Putamen (tissue), 1 donor: ENCODE measurements around the gene PRR14.
A peak's percentile ranks its signal among the peaks of the same experiment; 100 is the strongest.
"Not testable (repeated sequence)": the region's sequence is repeated elsewhere in the genome, so short reads cannot be mapped to it uniquely, and the experiment has no call there.

Experiments
- DNase-seq: peaks from one replicate; pipeline ENCODE4 v3.0.0-alpha.2; 2016; ENCODE audit warnings: low spot score

PRR14 gene

GRCh38 chr16:30632454-30632853 lies 18.3 kb upstream of the PRR14 start:
- DNase-seq: not testable (repeated sequence)

DNA sequence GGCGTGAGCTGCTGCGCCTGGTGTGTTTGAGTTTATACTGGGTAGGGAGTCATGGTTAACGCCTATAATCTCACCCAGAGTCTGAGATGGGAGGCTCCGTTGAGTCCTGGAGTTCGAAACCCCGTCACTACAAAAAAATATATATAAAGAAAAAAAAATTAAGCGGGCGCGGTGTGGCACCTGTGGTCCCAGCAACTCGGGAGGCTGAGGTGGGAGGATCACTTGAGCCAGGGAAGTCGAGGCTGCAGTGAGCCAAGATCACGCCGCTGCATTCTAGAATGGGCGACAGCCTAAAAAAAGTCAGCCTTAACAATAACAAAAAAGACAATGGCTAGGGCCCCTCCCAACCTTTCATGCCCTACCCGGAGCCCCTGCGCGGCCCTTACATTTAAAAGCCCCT lies 17.2 kb upstream of the PRR14 start:
- DNase-seq: no peak

DNA sequence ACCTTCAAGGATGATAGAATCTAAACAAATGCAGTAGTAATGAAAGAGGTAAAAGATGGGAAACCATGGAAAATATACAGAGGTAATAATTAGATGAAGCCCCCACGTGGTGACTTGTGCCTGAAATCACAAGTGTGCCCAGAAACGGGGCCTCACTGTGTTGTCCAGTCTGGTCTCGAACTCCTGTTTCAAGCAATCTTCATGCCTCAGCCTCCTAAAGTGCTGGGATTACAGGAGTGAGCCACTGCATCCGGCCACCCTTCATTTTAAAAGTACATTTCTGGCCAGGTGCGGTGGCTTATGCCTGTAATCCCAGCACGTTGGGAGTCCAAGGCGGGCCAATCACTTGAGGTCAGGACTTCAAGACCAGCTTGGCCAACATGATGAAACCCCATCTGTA lies 14.2 kb upstream of the PRR14 start:
- no peak for DNase-seq

DNA sequence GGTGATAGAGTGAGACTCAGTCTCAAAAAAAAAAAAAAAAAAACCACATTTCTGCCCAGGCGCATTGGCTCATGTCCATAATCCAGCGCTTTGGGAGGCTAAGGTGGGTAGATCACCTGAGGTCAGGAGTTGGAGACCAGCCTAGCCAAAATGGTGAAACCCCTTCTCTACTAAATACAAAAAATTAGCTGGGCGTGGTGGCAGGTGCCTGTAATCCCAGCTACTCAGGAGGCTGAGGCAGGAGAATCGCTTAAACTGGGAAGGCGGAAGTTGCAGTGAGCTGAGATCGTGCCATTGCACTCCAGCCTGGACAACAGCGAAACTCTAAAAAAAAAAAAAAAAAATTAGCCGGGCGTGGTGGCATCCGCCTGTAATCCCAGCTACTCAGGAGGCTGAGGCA lies 13.6 kb upstream of the PRR14 start:
- not testable (repeated sequence) for DNase-seq

DNA sequence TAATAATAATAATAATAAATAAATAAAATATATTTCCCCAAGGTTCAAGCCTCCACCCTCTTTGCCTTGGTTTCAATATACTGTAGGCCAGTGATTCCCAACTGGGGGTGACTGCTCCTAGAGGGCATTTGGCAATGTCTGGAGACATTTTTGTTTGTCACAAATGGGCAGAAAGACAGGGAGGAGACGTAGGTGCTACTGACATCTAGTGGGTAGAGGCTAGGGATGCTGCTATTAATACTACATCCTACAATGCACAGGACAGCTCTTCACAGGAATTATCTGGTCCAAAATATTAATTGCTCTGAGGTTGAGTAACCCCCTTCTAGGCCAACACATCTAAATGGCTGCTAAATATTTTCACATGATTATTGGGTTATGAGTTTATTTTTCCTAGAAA lies 12.8 kb upstream of the PRR14 start:
- no peak for DNase-seq

DNA sequence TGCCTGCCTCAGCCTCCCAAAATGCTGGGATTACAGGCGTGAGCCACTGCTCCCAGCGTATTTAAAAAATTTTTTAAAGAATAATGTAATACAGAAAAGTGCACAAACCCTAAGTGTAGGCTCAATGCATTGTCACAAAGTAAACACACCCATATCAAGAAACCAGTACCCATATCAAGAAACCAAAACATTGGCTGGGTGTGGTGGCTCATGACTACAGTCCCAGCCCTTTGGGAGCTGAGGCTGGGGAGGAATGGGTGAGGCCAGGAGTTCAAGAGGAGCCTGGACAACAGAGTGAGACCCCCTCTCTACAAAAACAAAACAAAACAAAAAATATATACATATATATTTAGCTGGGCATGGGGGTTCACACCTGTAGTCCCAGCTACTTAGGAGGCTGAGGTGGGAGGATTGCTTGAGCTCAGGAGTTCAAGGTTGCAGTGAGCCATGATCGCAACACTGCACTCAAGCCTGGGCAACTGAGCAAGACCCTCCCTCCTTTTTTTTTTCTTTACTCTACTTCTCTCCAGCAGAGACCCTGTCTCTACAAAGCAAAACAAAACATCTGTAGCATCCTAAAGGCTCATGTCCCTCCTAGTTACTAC lies 9.3 kb upstream of the PRR14 start:
- no peak for DNase-seq

DNA sequence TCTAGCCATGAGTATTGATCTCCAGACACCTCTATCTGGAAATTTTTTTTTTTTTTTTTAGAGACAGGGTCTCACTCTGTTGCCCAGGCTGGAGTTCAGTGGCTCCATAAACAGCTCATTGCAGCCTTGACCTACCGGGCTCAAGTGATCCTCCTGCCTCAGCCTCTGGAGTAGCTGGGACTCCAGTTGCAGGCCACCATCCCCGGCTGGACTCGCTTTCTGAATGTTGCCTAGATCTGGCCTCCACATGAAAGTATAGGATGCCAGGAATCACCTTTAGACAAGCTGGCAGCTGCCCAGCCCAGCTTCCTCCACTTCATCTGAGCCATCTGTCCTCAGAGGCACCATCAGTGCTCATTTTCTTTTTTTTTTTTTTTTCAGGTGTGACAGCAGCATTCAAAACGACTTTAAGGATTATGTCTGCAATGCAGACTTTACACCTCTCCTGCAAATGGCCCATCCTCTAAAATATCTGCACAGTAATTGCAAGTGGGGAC lies 6.4 kb upstream of the PRR14 start:
- no peak for DNase-seq

DNA sequence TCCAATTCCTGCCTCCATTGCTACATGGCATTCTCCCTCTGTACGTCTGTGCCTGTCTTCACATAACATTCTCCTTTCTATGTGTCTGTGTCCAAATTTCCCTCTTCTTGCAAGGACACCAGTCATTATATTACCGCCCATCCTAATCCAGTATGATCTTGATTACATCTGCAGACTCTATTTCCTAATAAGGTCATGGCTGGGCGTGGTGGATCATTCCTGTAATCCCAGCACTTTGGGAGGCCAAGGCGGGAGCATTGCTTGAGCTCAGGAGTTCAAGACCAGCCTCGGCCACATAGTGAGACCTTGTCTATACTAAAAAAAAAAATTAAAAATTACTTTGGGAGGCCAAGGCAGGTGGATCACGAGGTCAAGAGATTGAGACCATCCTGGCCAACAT lies 5.0 kb upstream of the PRR14 start:
- no peak for DNase-seq

- no peak for DNase-seq
Observed at GRCh38 chr16:30647274-30647571, 3.5 kb upstream of the PRR14 start.

DNA sequence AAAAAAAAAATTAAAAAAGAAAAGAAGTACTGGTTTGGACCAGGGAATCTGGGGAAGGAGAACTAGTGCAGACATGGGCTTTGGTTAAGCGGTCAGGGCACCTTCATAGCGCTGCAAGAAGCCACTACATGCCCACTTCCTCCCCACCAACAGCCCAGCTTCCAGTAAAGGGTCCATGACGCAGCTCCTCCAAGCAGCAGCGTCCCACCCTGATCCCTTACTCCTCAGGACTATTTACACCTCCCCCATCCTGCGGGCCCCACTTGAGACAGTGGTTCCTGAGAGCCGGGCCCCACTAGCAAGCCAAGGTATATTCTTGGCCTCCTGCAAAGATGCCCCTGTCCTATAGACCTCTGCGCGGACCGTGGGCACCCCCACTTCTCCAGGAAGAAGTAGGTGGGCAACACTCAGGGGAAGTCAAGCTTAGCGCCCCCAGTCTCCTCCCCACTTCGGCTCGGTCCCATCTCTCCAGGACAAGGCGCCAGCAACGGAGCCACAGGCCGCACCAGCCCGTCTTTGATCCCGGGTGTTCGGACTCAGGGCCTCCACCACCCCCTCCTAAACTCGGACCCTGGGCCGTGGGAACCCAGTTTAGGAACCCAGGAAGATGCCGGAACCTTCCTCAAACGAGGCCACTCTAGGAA lies 913 bp upstream of the PRR14 start:
- DNase-seq: no peak

GRCh38 chr16:30651124-30652004 lies 604 bp downstream of the PRR14 start:
- DNase-seq: no peak

DNA sequence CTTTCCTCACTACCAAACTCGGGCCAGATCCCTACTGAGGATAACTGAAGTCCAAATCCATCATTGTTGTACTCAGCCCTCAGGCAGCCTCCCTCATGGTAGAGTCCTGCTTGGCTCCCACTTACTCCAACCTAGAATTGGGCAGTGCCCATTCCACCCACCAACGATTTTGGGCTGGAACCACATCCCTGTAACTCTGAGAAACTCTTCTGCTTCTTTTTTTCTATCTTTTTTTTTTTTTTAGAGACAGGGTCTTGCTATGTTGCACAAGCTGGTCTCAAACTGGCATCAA lies 1.2 kb downstream of the PRR14 start:
- no peak for DNase-seq

GRCh38 chr16:30652718-30653117 lies 2.0 kb downstream of the PRR14 start:
- DNase-seq: no peak

GRCh38 chr16:30654856-30655255 lies 4.1 kb downstream of the PRR14 start:
- no peak for DNase-seq

- DNase-seq: no peak
Observed at GRCh38 chr16:30655815-30656347, 5.1 kb downstream of the PRR14 start.

DNA sequence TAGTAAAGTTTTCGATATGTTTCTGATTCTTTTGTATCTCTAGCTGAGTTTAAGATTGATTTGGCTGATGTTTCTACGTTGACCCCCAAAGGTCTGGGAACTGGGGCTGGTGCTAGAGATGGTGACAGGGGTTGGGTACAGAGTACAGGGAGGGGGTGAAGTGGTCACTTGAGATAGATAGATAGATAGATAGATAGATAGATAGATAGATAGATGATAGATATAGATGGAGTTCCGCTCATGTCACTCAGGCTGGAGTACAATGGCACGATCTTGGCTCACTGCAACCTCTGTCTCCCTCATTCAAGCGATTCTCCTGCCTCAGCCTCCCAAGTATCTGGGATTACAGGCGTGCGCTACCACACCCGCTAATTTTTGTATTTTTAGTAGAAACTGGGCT lies 5.6 kb downstream of the PRR14 start:
- no peak for DNase-seq

DNA sequence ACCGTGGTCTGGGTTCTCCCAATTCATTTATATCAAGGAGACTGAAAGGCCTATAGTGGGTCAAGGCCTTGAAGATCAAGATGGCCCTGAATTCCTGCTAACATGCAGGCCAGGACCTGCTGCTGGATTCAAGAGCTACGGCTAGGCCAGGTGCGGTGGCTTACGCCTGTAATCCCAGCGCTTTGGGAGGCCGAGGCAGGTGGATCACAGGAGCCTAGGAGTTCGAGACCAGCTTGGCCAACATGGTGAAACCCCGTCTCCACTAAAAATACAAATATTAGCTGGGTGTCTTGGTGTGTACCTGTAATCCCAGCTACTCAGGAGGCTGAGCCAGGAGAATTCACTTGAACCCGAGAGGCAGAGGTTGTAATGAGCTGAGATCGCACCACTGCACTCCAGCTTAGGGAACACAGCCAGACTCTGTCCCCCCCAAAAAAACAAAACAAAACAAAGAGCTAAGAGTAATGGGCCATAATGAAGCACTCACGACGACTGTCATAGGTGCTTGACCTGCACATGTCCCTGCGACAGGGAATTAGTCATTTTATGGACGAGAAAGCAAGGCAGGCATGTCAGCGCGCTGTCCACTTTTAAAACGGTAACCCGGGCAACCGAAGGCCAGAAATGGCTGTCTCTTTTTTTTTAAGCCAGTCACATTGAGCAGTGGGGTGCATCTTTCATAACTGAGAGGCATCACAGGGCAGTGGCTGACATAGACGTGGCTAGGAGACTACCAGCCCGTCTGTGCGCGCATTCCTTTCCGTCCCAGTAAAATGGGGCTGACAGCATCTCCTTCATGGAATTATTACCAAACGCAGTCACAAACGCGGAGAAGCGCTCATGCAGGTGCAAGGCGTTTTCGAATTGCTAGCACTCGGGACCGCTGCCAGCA lies 6.5 kb downstream of the PRR14 start:
- no peak for DNase-seq

DNA sequence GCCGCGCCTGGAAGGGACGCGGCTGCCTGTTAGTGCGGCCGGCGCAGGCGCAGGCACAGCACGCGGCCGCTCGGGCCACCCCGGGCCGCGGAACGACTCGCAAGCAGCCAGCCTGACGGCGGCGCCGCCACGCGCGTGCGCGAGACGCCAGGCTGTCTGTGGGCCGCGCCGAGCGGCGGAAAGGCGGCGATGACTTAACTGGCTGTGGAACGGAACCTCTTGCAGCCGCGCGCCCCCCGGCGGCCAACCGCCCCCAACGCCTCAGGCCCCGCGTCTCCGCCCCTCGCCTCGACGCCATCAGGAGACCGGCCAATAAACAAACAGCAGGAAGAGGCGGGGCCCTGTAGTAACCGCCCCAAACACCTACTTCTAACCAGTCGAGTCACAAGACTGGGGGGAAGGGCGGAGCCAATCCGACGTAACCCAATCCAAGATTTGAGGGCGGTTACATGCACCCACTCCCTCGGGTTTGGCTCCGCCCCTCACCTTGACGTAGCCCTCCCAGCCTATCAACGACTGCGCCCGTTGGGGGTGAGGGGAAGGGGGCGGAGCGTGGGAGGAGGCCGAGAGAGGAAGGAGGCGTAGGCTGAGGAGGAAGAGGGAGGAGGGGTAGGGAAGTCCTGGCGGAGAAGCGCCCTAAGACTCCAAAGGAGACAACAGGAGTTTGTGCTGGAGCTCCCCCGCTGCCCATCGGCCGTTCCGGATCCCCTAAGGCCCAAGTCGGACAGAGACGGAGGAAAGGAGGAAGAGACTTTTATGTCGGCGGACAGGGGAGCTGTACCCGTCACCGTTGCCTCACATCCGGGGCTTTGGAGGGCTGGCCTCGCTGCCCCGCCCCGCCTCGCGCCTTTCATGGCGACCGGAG lies 7.3 kb downstream of the PRR14 start, which contains the start of gene FBRS:
Gene FBRS (plus strand): TSS at position 566 of the 865 bp plus-strand sequence. CDS start 1,088 bp downstream, outside the sequence.
- peak; percentile 100 for DNase-seq

GRCh38 chr16:30658731-30659506 lies 8.2 kb downstream of the PRR14 start:
- DNase-seq: peak; percentile 98
